ENCODE measurements around the gene CCDC88C. TPM values are rescaled to one million over a fixed set of nuclear protein-coding genes. Genes with fewer than 3 reads are reported as not detected.

CCDC88C gene
- total RNA-seq, 4 donors from 2014 or later: 1.1 to 2.7 (median 2.1) TPM

- DNase-seq (no peak), ATAC-seq (no peak)
- in situ Hi-C loops (cut with MboI; ENCODE audit: low sequenced_read_pairs in 4 of 4): loop anchor here in 2 of 4 donors (25.0 kb wide), 2 partner anchors 104 to 229 kb away; partner anchors contain the start of gene RPS6KA5 (in 1 of the 2)
- Histone ChIP-seq H3K9me3 (no peaks in the 10 kb centered on the region), H3K27ac (no peak overlapping the region), H3K27me3 (no peaks in the 10 kb centered on the region), H3K36me3 (no peaks in the 10 kb centered on the region), H3K4me3 (no peak overlapping the region), H3K4me1 (no peaks in the 10 kb centered on the region)
- no peak for TF ChIP-seq CTCF (IDR thresholded peaks at IDR 0.05 in 4 of 5, conservative IDR thresholded peaks at IDR 0.05 in 1 of 5)
- no peak for TF ChIP-seq POLR2A (IDR thresholded peaks at IDR 0.05)
- intact Hi-C loops (cut with DNase I; ENCODE audit: low total_unique reads): no loop called here
Measured at GRCh38 chr14:91290986-91291385, 126.6 kb downstream of the CCDC88C start.

- H3K4me3 ChIP-seq: no peak overlapping the region
- no peaks in the 10 kb centered on the region for H3K36me3 ChIP-seq
- no peaks in the 10 kb centered on the region for H3K9me3 ChIP-seq
- in situ Hi-C loops (cut with MboI; ENCODE audit: low sequenced_read_pairs in 4 of 4): loop anchor here (5.0 to 25.0 kb wide), 7 partner anchors 102 to 387 kb away; partner anchors contain the start of gene RPS6KA5 (in 1 of the 4)
- DNase-seq: no peak
- H3K27me3 ChIP-seq: no peaks in the 10 kb centered on the region
- no peak for ATAC-seq
- TF ChIP-seq CTCF (IDR thresholded peaks at IDR 0.05 in 4 of 5, conservative IDR thresholded peaks at IDR 0.05 in 1 of 5): no peak
- intact Hi-C loops (cut with DNase I; ENCODE audit: low total_unique reads): no loop called here
- H3K4me1 ChIP-seq: no peaks in the 10 kb centered on the region
- no peak overlapping the region for H3K27ac ChIP-seq
Measured at GRCh38 chr14:91289464-91289863, 128.2 kb downstream of the CCDC88C start.

- H3K4me3 ChIP-seq: no peak overlapping the region
Measured at GRCh38 chr14:91288876-91289275, 128.7 kb downstream of the CCDC88C start.

GRCh38 chr14:91286530-91286937, 131.1 kb downstream of the CCDC88C start:
- intact Hi-C loops (cut with DNase I; ENCODE audit: low total_unique reads): loop anchor here (1.0 to 2.0 kb wide), 2 partner anchors 109 to 384 kb away; no protein-coding TSS in a partner anchor
- H3K27me3 ChIP-seq: no peaks in the 10 kb centered on the region
- ATAC-seq (peak; percentile 62), DNase-seq (peak in 1 of 2 donors; percentile 53)
- H3K4me1 ChIP-seq: no peaks in the 10 kb centered on the region
- H3K9me3 ChIP-seq: no peaks in the 10 kb centered on the region
- H3K27ac ChIP-seq: no peak overlapping the region
- in situ Hi-C loops (cut with MboI; ENCODE audit: low sequenced_read_pairs in 4 of 4): loop anchor here (5.0 to 25.0 kb wide), 7 partner anchors 99 to 384 kb away; partner anchors contain the start of gene RPS6KA5 (in 1 of the 4)
- H3K36me3 ChIP-seq: no peaks in the 10 kb centered on the region
- TF ChIP-seq CTCF (IDR thresholded peaks at IDR 0.05 in 4 of 5, conservative IDR thresholded peaks at IDR 0.05 in 1 of 5) (peak; percentile 75 to 84 (median 80)), POLR2A (IDR thresholded peaks at IDR 0.05) (no peak)
- no peak overlapping the region for H3K4me3 ChIP-seq

More at GRCh38 chr14:91288876-91289275, 128.7 kb downstream of the CCDC88C start:
- Histone ChIP-seq H3K27me3 (no peaks in the 10 kb centered on the region), H3K27ac (no peak overlapping the region), H3K4me1 (no peaks in the 10 kb centered on the region), H3K9me3 (no peaks in the 10 kb centered on the region), H3K36me3 (no peaks in the 10 kb centered on the region)
- ATAC-seq (no peak), DNase-seq (no peak)
- in situ Hi-C loops (cut with MboI; ENCODE audit: low sequenced_read_pairs in 4 of 4) (loop anchor here (5.0 to 25.0 kb wide), 7 partner anchors 102 to 387 kb away; partner anchors contain the start of gene RPS6KA5 (in 1 of the 4)), intact Hi-C loops (cut with DNase I; ENCODE audit: low total_unique reads) (no loop called here)
- TF ChIP-seq POLR2A (IDR thresholded peaks at IDR 0.05) (no peak), CTCF (IDR thresholded peaks at IDR 0.05 in 4 of 5, conservative IDR thresholded peaks at IDR 0.05 in 1 of 5) (no peak)
